Activated CD4-positive, alpha-beta T cell treated with anti-CD3 and anti-CD28 coated beads for 48 hours (primary cell): ENCODE data around the gene BROX.

Source experiments
- DNase-seq: peaks from one replicate; pipeline ENCODE4 v3.0.0-alpha.2; 2020

The BROX gene

GRCh38 chr1:222781251-222781650 is 68.9 kb downstream of the BROX start:
- DNase-seq = no peak

- no peak for DNase-seq
These were observed 70.7 kb downstream of the BROX start for GRCh38 chr1:222783051-222783450.

- no peak for DNase-seq
These were observed 72.0 kb downstream of the BROX start for GRCh38 chr1:222784371-222784770.
